ENCODE data around the gene WDFY2.
"Not testable (repeated sequence)": the region's sequence is repeated elsewhere in the genome, so short reads cannot be mapped to it uniquely, and the experiment has no call there.

The WDFY2 gene

GRCh38 chr13:51559946-51560735 is 24.1 kb upstream of the WDFY2 start:
- no peak for DNase-seq
- intact Hi-C loops (cut with DNase I): no loop called here

- intact Hi-C loops (cut with DNase I): no loop called here
- no peak for DNase-seq
Measured at GRCh38 chr13:51562011-51562671, 22.1 kb upstream of the WDFY2 start.

- intact Hi-C loops (cut with DNase I): no loop called here
- DNase-seq: no peak
Measured at GRCh38 chr13:51564252-51564651, 20.0 kb upstream of the WDFY2 start.

DNA sequence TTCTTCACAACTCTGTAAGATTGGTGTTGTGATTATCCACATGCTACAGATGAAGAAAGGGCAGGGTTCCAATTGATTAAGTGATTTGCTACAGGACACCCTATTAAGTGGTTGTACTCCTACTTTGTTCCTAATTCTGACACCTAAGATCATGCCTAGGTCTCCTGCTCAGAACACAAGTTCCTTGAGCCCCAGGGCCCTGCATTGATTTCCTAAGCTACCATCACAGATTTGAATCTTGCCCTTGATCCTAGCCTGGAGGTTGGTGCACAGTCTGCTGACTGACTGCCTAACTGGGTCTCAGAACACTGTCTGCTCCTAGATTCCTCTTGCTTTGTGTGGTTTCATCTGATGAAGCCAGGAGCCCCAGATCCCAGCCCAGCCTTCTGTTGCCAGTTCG is 19.6 kb upstream of the WDFY2 start:
- intact Hi-C loops (cut with DNase I): no loop called here
- no peak for DNase-seq

DNA sequence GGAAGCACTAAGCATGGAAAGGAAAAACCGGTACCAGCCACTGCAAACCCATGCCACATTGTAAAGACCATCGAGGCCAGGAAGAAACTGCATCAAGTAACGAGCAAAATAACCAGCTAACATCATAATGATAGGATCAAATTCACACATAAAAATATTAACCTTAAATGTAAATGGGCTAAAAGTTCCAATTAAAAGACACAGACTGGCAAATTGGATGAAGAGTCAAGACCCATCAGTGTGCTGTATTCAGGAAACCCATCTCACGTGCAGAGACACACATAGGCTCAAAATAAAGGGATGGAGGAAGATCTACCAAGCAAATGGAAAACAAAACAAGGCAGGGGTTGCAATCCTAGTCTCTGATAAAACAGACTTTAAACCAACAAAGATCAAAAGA is 15.3 kb upstream of the WDFY2 start:
- DNase-seq; intact Hi-C loops (cut with DNase I): not testable (repeated sequence)

GRCh38 chr13:51576754-51577153 is 7.5 kb upstream of the WDFY2 start:
- intact Hi-C loops (cut with DNase I): no loop called here
- no peak for DNase-seq

GRCh38 chr13:51577690-51578089 is 6.6 kb upstream of the WDFY2 start:
- intact Hi-C loops (cut with DNase I): no loop called here
- no peak for DNase-seq

DNA sequence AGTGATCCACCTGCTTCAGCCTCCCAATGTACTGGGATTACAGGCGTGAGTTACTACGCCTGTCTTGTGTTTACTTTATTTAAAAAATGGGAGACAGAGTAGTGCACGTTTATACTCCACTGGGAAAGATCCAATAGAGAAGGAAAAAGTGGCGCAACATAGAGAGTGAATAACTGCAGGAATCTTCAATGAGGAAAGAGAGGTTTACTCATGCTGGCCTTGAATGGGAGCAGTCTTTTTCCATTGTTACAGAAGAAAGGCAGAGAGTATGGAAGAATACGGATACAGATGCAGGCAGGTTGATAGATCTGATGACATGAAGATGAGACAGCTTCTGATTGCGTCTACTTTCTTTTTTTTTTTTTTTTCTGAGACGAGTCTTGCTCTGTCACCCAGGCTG is 4.6 kb upstream of the WDFY2 start:
- intact Hi-C loops (cut with DNase I): loop anchor here (5.0 to 10.0 kb wide), 3 partner anchors 108 to 223 kb away; partner anchors contain the start of gene DHRS12
- DNase-seq: no peak

- no peak for DNase-seq
- intact Hi-C loops (cut with DNase I): loop anchor here (5.0 to 10.0 kb wide), 3 partner anchors 106 to 221 kb away; partner anchors contain the start of gene DHRS12
Measured at GRCh38 chr13:51581148-51581820, 3.0 kb upstream of the WDFY2 start.

DNA sequence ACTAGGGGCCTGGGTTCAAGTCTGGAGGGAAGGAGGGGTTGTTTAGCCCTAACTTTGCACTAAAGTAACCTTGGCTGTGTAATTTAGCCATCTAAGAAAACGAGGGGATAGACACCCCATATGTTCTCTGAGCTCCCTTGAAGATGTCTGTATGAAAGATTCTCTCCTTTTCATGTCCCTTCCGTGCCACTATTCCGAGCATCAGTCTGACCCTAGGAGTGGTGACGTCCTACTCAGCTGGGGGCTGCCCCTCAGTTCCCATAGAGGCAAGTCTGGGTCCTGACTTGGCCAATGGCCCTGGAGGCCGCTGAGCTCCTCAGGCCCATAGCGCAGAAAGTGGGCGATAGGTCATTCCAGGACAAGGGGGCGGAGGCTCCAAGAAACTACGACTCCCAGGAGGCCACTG is 790 bp upstream of the WDFY2 start:
- intact Hi-C loops (cut with DNase I): loop anchor here (5.0 to 10.0 kb wide), 3 partner anchors 104 to 219 kb away; partner anchors contain the start of gene DHRS12
- no peak for DNase-seq

DNA sequence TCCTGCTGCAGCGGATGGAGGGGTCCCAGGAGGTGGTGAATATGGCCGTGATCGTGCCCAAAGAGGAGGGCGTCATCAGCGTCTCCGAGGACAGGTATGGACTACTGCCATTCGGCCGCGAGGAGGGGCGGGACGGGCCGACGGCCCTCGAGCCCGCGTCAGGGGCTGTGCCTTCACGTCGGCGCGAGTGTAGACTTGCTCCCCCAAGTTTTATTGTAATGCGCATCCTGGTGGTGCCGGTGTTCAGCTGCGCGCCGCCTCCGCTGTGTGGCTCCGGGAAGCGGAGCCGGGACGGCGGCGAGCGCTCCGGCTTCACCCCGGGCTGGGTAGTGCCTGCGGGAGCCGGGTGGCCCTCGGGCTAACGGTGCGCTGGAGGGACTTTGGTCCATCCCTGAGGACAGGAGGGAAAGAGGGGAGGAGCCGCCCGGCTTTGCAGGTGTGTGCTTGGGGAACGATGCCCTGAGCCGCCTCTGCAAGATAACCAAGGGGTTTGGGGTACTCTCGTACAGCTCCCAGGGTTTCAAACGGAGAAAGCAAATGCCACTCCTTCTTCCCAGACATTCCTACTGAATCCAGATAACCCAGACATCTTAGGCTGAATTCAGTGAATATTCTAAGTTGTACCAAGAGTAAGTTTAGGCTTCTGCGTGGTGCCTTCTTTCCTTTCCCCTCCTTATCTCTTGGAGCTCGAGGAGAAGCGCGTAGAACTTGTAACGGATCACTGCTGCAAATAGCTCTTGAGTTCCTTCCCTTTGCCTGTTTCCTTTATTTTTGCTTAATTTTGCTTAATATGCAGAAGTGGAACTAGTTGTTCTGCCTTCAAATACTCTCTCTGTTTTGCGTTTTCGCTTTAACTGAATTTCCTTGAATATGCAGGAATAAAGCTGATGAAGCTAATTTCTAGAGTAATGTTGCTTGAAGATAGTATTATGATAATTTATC is 740 bp downstream of the WDFY2 start:
- peak in 40 of 42 donors; percentile 15 to 74 (median 50) for DNase-seq
- intact Hi-C loops (cut with DNase I): loop anchor here (1.0 to 10.0 kb wide), 4 partner anchors 102 to 217 kb away; partner anchors contain the start of genes DHRS12 and INTS6

DNA sequence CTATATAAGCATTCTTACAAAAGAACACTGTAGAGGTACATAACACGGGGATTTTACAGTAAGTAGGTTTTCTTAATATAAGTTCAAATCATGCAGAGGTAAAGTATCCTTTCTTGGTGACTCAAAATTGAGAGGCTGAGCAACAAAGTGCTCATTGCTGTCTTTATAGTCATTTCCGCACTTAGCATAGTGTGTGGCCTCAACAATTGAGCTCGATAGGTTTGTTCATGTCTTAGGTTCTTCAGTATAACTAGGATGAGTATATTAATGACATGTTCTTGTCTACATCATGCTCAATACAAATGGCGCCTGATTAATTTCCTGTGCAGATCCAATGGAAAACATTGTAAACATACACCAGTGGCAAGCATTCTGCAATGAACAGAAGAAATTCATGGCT is 1.4 kb downstream of the WDFY2 start:
- DNase-seq: no peak
- intact Hi-C loops (cut with DNase I): loop anchor here (10.0 kb wide), 1 partner anchor 149 kb away; no protein-coding TSS in a partner anchor

GRCh38 chr13:51587372-51587771 is 3.1 kb downstream of the WDFY2 start:
- no peak for DNase-seq
- intact Hi-C loops (cut with DNase I): loop anchor here (10.0 kb wide), 1 partner anchor 147 kb away; no protein-coding TSS in a partner anchor

DNA sequence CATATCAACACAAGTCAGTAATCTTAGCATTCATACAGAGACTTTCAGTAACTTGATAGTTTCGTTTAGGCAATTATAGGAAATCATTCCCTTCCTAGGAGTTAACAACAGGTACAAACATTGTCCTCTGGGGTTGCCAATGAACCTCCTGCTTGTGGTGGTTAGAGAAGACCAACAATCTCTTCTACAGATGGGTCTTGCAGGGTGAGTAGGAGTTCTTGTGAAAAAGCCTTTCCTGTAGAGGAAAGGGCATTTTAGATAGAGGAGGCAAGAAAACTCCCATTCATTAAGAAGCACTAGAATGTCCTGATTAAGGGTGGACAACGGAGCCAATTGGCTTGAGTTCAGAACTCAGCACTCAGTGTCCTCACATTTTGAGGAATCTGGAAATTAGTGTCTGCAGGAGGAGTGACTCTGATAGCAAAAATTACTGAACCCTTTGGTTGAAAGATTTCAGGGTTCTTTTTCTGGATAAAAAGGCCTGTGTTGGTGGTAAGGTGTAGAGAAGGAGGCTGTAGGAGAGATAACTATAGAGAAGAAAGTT is 4.2 kb downstream of the WDFY2 start:
- intact Hi-C loops (cut with DNase I): loop anchor here (10.0 kb wide), 1 partner anchor 146 kb away; no protein-coding TSS in a partner anchor
- no peak for DNase-seq

GRCh38 chr13:51589793-51590192 is 5.5 kb downstream of the WDFY2 start:
- no peak for DNase-seq
- intact Hi-C loops (cut with DNase I): loop anchor here (10.0 kb wide), 1 partner anchor 145 kb away; no protein-coding TSS in a partner anchor

DNA sequence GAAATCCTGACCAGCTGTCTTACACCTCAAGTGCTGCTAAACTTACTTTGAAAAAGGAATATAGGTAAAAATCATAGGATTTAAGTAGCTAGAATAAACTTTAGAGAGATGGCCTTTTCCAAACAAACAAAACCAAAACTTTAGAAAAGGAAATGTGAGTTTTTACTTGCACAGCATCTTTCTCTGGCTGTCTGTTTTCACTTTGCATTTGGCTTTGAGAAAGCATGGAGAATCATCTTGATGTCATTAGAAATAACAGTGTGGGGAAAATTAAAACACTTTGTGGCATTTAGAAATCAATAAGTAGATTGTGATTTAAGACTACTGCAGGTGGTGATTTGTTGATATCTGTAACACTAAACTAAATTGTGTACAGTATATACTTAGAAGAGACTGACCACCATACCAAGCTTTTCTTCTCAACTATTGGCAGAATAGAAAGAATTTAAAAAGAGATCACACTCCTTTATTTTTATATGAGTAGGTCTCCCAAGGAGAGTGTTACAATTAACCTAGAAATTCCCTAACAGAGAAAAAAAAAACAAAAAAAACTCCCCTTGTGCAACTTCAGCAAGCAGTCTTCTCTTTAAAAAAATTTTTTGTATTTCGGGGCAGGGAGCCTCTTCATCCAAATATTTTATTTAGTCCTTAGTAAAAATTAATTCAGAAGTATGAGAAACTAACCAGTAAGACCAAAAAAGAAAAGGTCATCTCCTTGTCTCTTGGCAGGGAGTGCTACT is 6.1 kb downstream of the WDFY2 start:
- intact Hi-C loops (cut with DNase I): no loop called here
- no peak for DNase-seq

- DNase-seq: no peak
- intact Hi-C loops (cut with DNase I): no loop called here
Measured at GRCh38 chr13:51590971-51591627, 6.8 kb downstream of the WDFY2 start.
